Measurements from ENCODE around the gene GRIK2. TPM values are rescaled to one million over a fixed set of nuclear protein-coding genes. Genes with fewer than 3 reads are reported as not detected.

GRIK2 gene
- total and polyA plus RNA-seq, 2 experiments from 2014 or later: 1.4 to 7.1 TPM

GRCh38 chr6:101453221-101453620 lies 59.7 kb downstream of the GRIK2 start:
- no peaks in the 10 kb centered on the region; the same call in 1 of the 2 replicates for H3K9me2 ChIP-seq (ENCODE audit: insufficient read depth)
- H3K9me3 ChIP-seq (ENCODE audit: low read depth): no peaks in the 10 kb centered on the region
- no peaks in the 10 kb centered on the region for H3K36me3 ChIP-seq (ENCODE audit: low read depth)
- no peaks in the 10 kb centered on the region for H4K20me1 ChIP-seq (ENCODE audit: insufficient read depth)
- H3K4me2 ChIP-seq (ENCODE audit: unreplicated experiment): no peak overlapping the region
- no peak for DNase-seq
- H3K9ac ChIP-seq: no peak overlapping the region
- no peak overlapping the region for H3K27ac ChIP-seq
- no peaks in the 10 kb centered on the region for H3F3A ChIP-seq (ENCODE audit: insufficient read depth)
- H2AFZ ChIP-seq: no peak overlapping the region
- WGBS, 2 experiments (ENCODE audit: low coverage in 1 of 2, low lambda C conversion rate in 2 of 2, missing lambda C conversion rate in 2 of 2): 27% methylated on average over 4 of the region's 4 CpGs
- no peaks in the 10 kb centered on the region for H3K27me3 ChIP-seq (replicated peaks; ENCODE audit: insufficient read depth)
- H3K79me2 ChIP-seq (ENCODE audit: insufficient read depth): no peaks in the 10 kb centered on the region
- no peaks in the 10 kb centered on the region for H3K4me1 ChIP-seq (ENCODE audit: insufficient read depth)
- no peak for TF ChIP-seq EZH2 (IDR thresholded peaks at IDR 0.05; ENCODE audit: insufficient read depth, poor library complexity, severe bottlenecking)
- TF ChIP-seq EZH2phosphoT487 (IDR thresholded peaks at IDR 0.05; ENCODE audit: insufficient read depth, low read depth): no peak
- in situ Hi-C loops (cut with MboI): no loop called here
- no peak overlapping the region for H3K4me3 ChIP-seq

GRCh38 chr6:101454106-101454676 lies 60.7 kb downstream of the GRIK2 start:
- Histone ChIP-seq H3K9ac (no peak overlapping the region), H4K20me1 (ENCODE audit: insufficient read depth) (no peaks in the 10 kb centered on the region), H3F3A (ENCODE audit: insufficient read depth) (no peaks in the 10 kb centered on the region), H3K4me1 (ENCODE audit: insufficient read depth) (no peaks in the 10 kb centered on the region), H3K27me3 (replicated peaks; ENCODE audit: insufficient read depth) (no peaks in the 10 kb centered on the region), H3K27ac (no peak overlapping the region), H3K36me3 (ENCODE audit: low read depth) (no peaks in the 10 kb centered on the region), H2AFZ (no peak overlapping the region), H3K4me3 (no peak overlapping the region), H3K9me2 (ENCODE audit: insufficient read depth) (no peaks in the 10 kb centered on the region), H3K4me2 (ENCODE audit: unreplicated experiment) (no peak overlapping the region), H3K79me2 (ENCODE audit: insufficient read depth) (no peaks in the 10 kb centered on the region), H3K9me3 (ENCODE audit: low read depth) (no peaks in the 10 kb centered on the region)
- DNase-seq: no peak
- in situ Hi-C loops (cut with MboI): no loop called here
- WGBS, 2 experiments (ENCODE audit: low coverage in 1 of 2, low lambda C conversion rate in 2 of 2, missing lambda C conversion rate in 2 of 2): 72 to 73% methylated on average over 3 of the region's 3 CpGs
- TF ChIP-seq EZH2 (IDR thresholded peaks at IDR 0.05; ENCODE audit: insufficient read depth, poor library complexity, severe bottlenecking) (no peak), EZH2phosphoT487 (IDR thresholded peaks at IDR 0.05; ENCODE audit: insufficient read depth, low read depth) (no peak)

- DNase-seq: no peak
- H3K4me3 ChIP-seq: no peak overlapping the region
- no peaks in the 10 kb centered on the region for H3K4me1 ChIP-seq (ENCODE audit: insufficient read depth)
- no peaks in the 10 kb centered on the region for H3K79me2 ChIP-seq (ENCODE audit: insufficient read depth)
- no peaks in the 10 kb centered on the region for H3K9me2 ChIP-seq (ENCODE audit: insufficient read depth)
- no peak overlapping the region for H3K4me2 ChIP-seq (ENCODE audit: unreplicated experiment)
- no peak overlapping the region for H2AFZ ChIP-seq
- H4K20me1 ChIP-seq (ENCODE audit: insufficient read depth): no peaks in the 10 kb centered on the region
- no peaks in the 10 kb centered on the region for H3F3A ChIP-seq (ENCODE audit: insufficient read depth)
- in situ Hi-C loops (cut with MboI): no loop called here
- no peak overlapping the region for H3K27ac ChIP-seq
- H3K9ac ChIP-seq: no peak overlapping the region
- no peak for TF ChIP-seq EZH2phosphoT487 (IDR thresholded peaks at IDR 0.05; ENCODE audit: insufficient read depth, low read depth)
- H3K36me3 ChIP-seq (ENCODE audit: low read depth): no peaks in the 10 kb centered on the region
- H3K9me3 ChIP-seq (ENCODE audit: low read depth): no peaks in the 10 kb centered on the region
- WGBS, 2 experiments (ENCODE audit: low coverage in 1 of 2, low lambda C conversion rate in 2 of 2, missing lambda C conversion rate in 2 of 2): 8 to 12% methylated on average over 2 of the region's 2 CpGs
- H3K27me3 ChIP-seq (replicated peaks; ENCODE audit: insufficient read depth): no peaks in the 10 kb centered on the region
Observed at GRCh38 chr6:101458336-101458735, 64.8 kb downstream of the GRIK2 start.

GRCh38 chr6:101458826-101459225 lies 65.3 kb downstream of the GRIK2 start:
- Histone ChIP-seq H3K9me3 (ENCODE audit: low read depth) (no peaks in the 10 kb centered on the region), H3K9ac (no peak overlapping the region), H3K4me1 (ENCODE audit: insufficient read depth) (no peaks in the 10 kb centered on the region), H3K4me2 (ENCODE audit: unreplicated experiment) (no peak overlapping the region), H3K9me2 (ENCODE audit: insufficient read depth) (no peaks in the 10 kb centered on the region), H3K27ac (no peak overlapping the region), H3K27me3 (replicated peaks; ENCODE audit: insufficient read depth) (no peaks in the 10 kb centered on the region), H3K36me3 (ENCODE audit: low read depth) (no peaks in the 10 kb centered on the region), H3K4me3 (no peak overlapping the region), H3F3A (ENCODE audit: insufficient read depth) (no peaks in the 10 kb centered on the region), H4K20me1 (ENCODE audit: insufficient read depth) (no peaks in the 10 kb centered on the region), H2AFZ (no peak overlapping the region), H3K79me2 (ENCODE audit: insufficient read depth) (no peaks in the 10 kb centered on the region)
- WGBS, 2 experiments (ENCODE audit: low coverage in 1 of 2, low lambda C conversion rate in 2 of 2, missing lambda C conversion rate in 2 of 2): 12% methylated on average over 2 of the region's 2 CpGs
- DNase-seq: no peak
- TF ChIP-seq EZH2 (IDR thresholded peaks at IDR 0.05; ENCODE audit: insufficient read depth, poor library complexity, severe bottlenecking) (no peak), EZH2phosphoT487 (IDR thresholded peaks at IDR 0.05; ENCODE audit: insufficient read depth, low read depth) (no peak)
- in situ Hi-C loops (cut with MboI): no loop called here

- Histone ChIP-seq H2AFZ (no peak overlapping the region), H3K4me1 (ENCODE audit: insufficient read depth) (no peaks in the 10 kb centered on the region), H3K27ac (no peak overlapping the region), H3K9me3 (ENCODE audit: low read depth) (no peaks in the 10 kb centered on the region), H4K20me1 (ENCODE audit: insufficient read depth) (no peaks in the 10 kb centered on the region), H3K79me2 (ENCODE audit: insufficient read depth) (no peaks in the 10 kb centered on the region), H3K36me3 (ENCODE audit: low read depth) (no peaks in the 10 kb centered on the region), H3F3A (ENCODE audit: insufficient read depth) (no peaks in the 10 kb centered on the region), H3K9ac (no peak overlapping the region), H3K27me3 (replicated peaks; ENCODE audit: insufficient read depth) (no peaks in the 10 kb centered on the region), H3K9me2 (ENCODE audit: insufficient read depth) (no peaks in the 10 kb centered on the region), H3K4me3 (no peak overlapping the region), H3K4me2 (ENCODE audit: unreplicated experiment) (no peak overlapping the region)
- 3% methylated on average over 2 of the region's 2 CpGs for WGBS, 2 experiments (ENCODE audit: low coverage in 1 of 2, low lambda C conversion rate in 2 of 2, missing lambda C conversion rate in 2 of 2)
- peak; percentile 36 for DNase-seq
- in situ Hi-C loops (cut with MboI): no loop called here
- TF ChIP-seq EZH2phosphoT487 (IDR thresholded peaks at IDR 0.05; ENCODE audit: insufficient read depth, low read depth) (no peak), EZH2 (IDR thresholded peaks at IDR 0.05; ENCODE audit: insufficient read depth, poor library complexity, severe bottlenecking) (no peak)
Observed at GRCh38 chr6:101462576-101462975, 69.1 kb downstream of the GRIK2 start.
